ENCODE results near the gene ARTN.

Gene ARTN

DNA sequence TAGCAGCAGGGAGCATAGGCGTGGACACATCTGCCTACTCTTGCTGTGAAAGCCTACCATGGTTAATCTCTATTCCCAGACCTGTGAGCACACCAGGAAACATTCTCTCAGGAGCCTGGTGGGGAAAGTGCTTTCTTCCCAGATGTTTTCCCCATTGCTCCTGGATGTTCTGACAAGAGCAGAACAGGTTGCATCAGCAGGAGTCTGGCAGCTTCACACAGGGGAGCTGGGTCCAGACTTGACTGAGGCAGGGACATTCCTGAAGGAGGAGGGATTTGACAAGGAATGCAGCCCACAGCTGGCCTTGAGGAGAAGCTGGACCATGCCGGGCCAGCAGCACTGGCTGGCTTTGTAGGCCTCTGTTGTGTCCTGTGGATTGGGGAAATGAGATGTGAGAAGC, 21.0 kb upstream of the ARTN start:
- TF ChIP-seq, protein P1, sequence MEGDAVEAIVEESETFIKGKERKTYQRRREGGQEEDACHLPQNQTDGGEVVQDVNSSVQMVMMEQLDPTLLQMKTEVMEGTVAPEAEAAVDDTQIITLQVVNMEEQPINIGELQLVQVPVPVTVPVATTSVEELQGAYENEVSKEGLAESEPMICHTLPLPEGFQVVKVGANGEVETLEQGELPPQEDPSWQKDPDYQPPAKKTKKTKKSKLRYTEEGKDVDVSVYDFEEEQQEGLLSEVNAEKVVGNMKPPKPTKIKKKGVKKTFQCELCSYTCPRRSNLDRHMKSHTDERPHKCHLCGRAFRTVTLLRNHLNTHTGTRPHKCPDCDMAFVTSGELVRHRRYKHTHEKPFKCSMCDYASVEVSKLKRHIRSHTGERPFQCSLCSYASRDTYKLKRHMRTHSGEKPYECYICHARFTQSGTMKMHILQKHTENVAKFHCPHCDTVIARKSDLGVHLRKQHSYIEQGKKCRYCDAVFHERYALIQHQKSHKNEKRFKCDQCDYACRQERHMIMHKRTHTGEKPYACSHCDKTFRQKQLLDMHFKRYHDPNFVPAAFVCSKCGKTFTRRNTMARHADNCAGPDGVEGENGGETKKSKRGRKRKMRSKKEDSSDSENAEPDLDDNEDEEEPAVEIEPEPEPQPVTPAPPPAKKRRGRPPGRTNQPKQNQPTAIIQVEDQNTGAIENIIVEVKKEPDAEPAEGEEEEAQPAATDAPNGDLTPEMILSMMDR (conservative IDR thresholded peaks at IDR 0.05), result no peak
- TF ChIP-seq ZFX (IDR thresholded peaks at IDR 0.05), result no peak
- H3K27ac ChIP-seq, result no peak overlapping the region

DNA sequence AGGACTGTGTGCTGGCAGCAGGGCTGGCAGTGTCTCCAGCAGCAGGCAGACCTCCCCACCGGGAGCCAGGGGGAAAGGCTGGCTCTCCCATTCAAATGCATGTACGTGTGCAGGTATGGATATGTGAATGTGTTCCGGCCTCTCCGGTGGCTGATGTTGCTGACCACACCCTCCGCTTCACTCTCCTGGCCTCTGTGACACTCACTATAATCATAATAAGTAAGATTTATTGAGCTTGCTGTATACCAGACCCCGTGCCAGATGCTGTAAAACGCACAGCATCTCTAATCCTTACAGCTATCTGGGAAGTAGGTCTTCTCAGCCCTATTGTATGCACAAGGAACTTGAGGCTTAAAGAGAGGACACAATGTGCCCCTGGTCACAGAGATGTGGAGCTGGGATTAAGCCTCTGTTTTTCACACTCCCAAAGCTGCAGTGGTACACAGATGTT, 20.5 kb upstream of the ARTN start:
- H3K27ac ChIP-seq, result no peak overlapping the region
- no peak for TF ChIP-seq ZFX (IDR thresholded peaks at IDR 0.05)
- TF ChIP-seq, protein P1 (conservative IDR thresholded peaks at IDR 0.05), result no peak

DNA sequence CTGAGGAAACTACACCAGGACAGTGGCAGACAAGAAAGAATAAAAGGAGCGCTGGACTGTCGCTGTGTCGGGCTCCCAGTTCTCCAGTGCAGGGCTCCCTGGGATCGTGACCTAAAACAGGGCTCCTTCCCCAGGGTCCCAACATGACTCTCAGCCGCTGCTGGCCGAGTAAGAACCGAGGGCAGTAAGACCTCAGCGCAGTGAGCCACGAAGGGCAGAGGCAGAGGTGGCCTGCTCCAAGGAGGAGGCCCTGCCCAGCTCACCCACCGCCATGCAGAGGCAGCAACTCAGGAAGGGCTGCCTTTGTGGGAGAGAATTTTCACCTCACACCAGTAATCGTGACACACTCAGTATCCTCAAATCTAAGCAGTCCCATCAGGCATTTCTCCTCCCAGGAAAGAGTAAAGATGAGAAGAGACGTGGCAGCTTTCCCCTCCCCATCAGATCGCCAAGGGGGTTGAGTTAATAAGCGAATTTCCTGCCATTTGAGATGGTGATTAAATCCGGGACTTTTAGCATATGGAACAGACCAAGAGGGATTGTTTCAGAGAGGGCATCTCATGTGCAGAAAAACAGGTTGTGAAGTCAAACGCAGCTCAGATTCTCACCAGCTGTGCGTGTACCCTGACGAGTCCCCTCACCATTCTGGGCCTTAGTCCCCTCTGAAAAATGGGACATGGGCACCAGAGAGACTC, 19.8 kb upstream of the ARTN start:
- TF ChIP-seq, protein P1 (conservative IDR thresholded peaks at IDR 0.05), result no peak
- TF ChIP-seq ZFX (IDR thresholded peaks at IDR 0.05), result no peak
- no peak overlapping the region for H3K27ac ChIP-seq

DNA sequence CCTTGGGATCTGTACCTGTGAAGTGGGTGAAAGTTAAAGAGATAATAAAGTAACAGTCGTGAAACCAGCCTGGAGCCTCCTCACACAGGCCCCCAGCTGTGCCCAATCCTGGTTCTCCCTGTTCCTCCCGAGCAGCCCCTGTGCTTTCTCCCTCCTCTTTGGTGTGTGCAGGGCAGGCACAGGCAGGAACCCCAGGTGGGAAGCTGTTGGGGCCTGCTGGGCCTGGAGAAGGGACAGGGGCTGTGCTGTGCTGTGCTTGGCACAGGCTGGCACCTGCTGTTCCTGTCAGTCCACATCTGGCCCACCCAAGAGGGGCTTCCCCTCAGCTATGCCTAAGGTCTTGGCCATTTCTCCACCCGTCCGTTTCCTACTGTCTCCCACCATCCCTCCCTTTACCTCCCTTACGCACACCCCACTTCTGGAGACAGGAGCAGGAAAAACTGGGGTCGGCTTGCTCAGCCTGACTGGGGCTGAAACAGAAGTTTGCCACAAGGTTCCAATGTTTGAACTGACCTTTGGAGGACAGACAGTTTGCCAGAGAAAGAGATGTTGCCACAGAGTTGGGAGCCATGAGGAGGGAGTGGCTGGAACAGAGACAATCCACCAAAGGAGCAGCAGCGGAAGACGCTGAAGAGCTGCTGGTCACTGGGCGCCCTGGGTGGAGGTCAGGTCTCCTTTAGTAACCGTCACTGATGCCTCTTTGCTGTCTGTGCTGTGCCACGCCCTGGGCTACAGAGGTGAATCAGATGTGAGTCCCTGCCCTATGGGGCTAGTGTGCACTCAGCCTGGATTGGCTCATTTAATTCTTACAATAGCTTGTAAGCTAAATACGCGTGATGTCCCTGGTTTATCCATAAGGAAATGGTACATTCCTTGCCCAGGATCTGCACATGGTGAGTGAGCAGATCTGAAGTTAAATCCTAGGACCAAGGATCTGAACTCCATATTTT, 18.8 kb upstream of the ARTN start:
- TF ChIP-seq, protein P1 (conservative IDR thresholded peaks at IDR 0.05), result no peak
- H3K27ac ChIP-seq, result no peak overlapping the region

DNA sequence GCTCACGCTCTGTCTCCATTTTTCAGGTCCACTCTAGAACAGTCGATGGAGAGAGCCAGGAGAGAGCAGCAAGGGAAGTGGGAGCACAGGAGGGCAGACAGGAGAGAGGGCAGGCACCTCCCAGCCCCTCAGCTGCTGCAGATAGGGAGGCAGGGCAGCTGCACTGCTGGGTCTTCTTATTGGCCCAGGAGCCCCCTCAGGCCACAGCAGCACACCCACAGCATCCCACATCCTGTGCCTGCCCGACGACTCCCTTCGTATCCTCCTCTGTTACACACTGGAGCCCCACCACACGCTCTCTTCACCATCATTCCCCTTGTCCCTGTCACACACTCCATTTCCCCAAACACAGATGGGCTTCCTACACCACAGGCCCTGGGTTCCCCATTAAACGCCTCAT, 13.7 kb upstream of the ARTN start:
- H3K27ac ChIP-seq, result no peak overlapping the region
- TF ChIP-seq ZFX (IDR thresholded peaks at IDR 0.05), result no peak
- TF ChIP-seq, protein P1 (conservative IDR thresholded peaks at IDR 0.05), result no peak

DNA sequence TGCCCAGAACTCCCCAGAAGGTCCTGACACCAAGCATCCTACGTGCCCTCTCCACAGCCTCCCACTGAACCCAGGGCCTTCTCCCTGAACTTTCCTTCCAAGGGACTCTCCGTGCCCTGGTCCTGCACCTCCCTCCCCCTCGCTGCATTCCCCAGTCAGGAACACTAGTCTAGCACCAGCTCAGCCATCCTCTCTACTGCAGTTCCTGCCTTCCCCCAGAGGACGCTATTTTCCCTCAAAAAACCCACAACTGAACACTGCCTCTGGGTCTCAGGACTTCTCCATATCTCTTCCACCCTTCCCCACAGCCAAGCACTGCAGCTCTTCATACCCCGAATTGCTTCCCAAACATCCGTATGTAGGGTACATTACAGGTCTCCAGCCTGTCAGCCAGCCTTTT, 12.6 kb upstream of the ARTN start:
- TF ChIP-seq ZFX (IDR thresholded peaks at IDR 0.05), result no peak
- TF ChIP-seq, protein P1 (conservative IDR thresholded peaks at IDR 0.05), result no peak

DNA sequence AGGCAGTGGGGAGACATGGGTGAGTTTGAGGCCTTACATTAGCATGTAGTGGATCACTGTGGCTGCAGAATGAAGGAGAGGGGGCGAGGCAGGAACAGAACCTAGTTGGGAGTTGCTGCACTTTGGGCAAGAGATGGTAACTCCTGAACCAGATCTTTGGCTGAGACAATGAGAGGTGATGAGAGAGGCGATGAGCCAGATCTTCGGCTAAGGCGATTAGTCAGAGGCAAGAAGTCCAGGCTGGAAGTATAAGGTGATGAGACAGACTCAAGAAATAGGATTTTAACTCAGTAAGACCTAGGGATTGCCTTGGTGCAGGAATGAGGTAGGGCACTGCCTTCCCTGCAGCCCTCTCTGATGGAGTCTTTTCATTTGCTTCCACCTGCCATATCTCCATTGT, 9.1 kb upstream of the ARTN start:
- no peak overlapping the region for H3K27ac ChIP-seq
- TF ChIP-seq, protein P1 (conservative IDR thresholded peaks at IDR 0.05), result no peak

More for the DNA sequence above, 12.6 kb upstream of the ARTN start:
- no peak overlapping the region for H3K27ac ChIP-seq
